Measurements from ENCODE around the gene KLHL3. TPM values are rescaled to one million over a fixed set of nuclear protein-coding genes. Genes with fewer than 3 reads are reported as not detected.

Gene KLHL3
- total RNA-seq, 6 experiments from 2014 or later: 0.25 to 1.3 (median 0.53) TPM

- no peak overlapping the region for H3K4me3 Mint-ChIP-seq
- H3K27me3 Mint-ChIP-seq (ENCODE audit: insufficient read depth): peaks cover 23% of the 10 kb centered on the region
- TF ChIP-seq CTCF (IDR thresholded peaks at IDR 0.05): no peak
- no peaks in the 10 kb centered on the region for H3K36me3 Mint-ChIP-seq (ENCODE audit: low read depth)
- H3K9me3 Mint-ChIP-seq: no peaks in the 10 kb centered on the region
- no peak overlapping the region for H3K27ac Mint-ChIP-seq
- no peak for DNase-seq
- H3K4me1 Mint-ChIP-seq (ENCODE audit: low read depth): no peaks in the 10 kb centered on the region
These were observed 138.9 kb downstream of the KLHL3 start for GRCh38 chr5:137596941-137597340.

- DNase-seq: no peak
- Mint-ChIP-seq H3K27me3 (ENCODE audit: insufficient read depth) (peaks cover 20% of the 10 kb centered on the region), H3K4me3 (no peak overlapping the region), H3K9me3 (no peaks in the 10 kb centered on the region), H3K4me1 (ENCODE audit: low read depth) (no peaks in the 10 kb centered on the region), H3K36me3 (ENCODE audit: low read depth) (no peaks in the 10 kb centered on the region), H3K27ac (no peak overlapping the region)
- no peak for TF ChIP-seq CTCF (IDR thresholded peaks at IDR 0.05)
These were observed 140.4 kb downstream of the KLHL3 start for GRCh38 chr5:137595396-137596079.

- Mint-ChIP-seq H3K4me3 (no peak overlapping the region), H3K27ac (no peak overlapping the region), H3K27me3 (ENCODE audit: insufficient read depth) (peaks cover 15% of the 10 kb centered on the region), H3K9me3 (no peaks in the 10 kb centered on the region), H3K36me3 (ENCODE audit: low read depth) (no peaks in the 10 kb centered on the region), H3K4me1 (ENCODE audit: low read depth) (no peaks in the 10 kb centered on the region)
- no peak for DNase-seq
- no peak for TF ChIP-seq CTCF (IDR thresholded peaks at IDR 0.05)
These were observed 141.2 kb downstream of the KLHL3 start for GRCh38 chr5:137594717-137595116.

GRCh38 chr5:137592317-137592716, 143.6 kb downstream of the KLHL3 start:
- Mint-ChIP-seq H3K36me3 (ENCODE audit: low read depth) (no peaks in the 10 kb centered on the region), H3K27me3 (ENCODE audit: insufficient read depth) (peaks cover 5% of the 10 kb centered on the region; the same call in 1 of the 2 replicates), H3K27ac (no peak overlapping the region), H3K4me1 (ENCODE audit: low read depth) (no peaks in the 10 kb centered on the region), H3K9me3 (no peaks in the 10 kb centered on the region), H3K4me3 (no peak overlapping the region)
- no peak for DNase-seq
- no peak for TF ChIP-seq CTCF (IDR thresholded peaks at IDR 0.05)

GRCh38 chr5:137589185-137589584, 146.7 kb downstream of the KLHL3 start:
- DNase-seq: no peak
- no peaks in the 10 kb centered on the region for H3K9me3 Mint-ChIP-seq
- no peak overlapping the region for H3K4me3 Mint-ChIP-seq
- no peaks in the 10 kb centered on the region for H3K36me3 Mint-ChIP-seq (ENCODE audit: low read depth)
- H3K4me1 Mint-ChIP-seq (ENCODE audit: low read depth): no peaks in the 10 kb centered on the region
- H3K27me3 Mint-ChIP-seq (ENCODE audit: insufficient read depth): peaks cover 9% of the 10 kb centered on the region
- TF ChIP-seq CTCF (IDR thresholded peaks at IDR 0.05): no peak
- H3K27ac Mint-ChIP-seq: no peak overlapping the region

All from HFFc6 (cell line).